HG03103 (cell line): ENCODE data around the gene SMCO2.

Source experiments
- ATAC-seq: cut with Tn5 transposase; IDR thresholded peaks from one replicate; pipeline ENCODE4 v1.9.1; 2021; ENCODE audit warnings: low read depth; ENCODE audit not compliant: unreplicated experiment

The SMCO2 gene

GRCh38 chr12:27497446-27497845 lies 50.9 kb downstream of the SMCO2 start:
- ATAC-seq, result no peak

GRCh38 chr12:27498149-27498548 lies 51.6 kb downstream of the SMCO2 start:
- ATAC-seq, result no peak

DNA sequence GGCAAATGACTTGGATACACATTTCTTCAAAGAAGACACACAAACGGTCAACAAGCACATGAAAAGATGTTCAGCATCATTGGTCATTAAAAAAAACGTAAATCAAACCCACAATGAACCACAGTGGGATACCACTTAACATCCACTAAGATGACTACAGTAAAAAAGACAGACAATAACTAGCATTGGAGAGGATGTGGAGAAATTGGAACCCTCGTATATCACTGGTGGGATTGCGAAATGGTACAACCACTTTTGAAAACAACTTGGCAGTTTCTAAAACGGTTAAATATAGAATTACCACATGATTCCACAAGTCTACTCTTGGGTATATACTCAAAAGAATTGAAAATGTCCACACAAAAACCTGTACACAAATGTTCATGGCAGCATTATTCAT lies 52.2 kb downstream of the SMCO2 start:
- no peak for ATAC-seq

- ATAC-seq, result no peak
Measured at GRCh38 chr12:27499377-27499776, 52.8 kb downstream of the SMCO2 start.

- ATAC-seq, result no peak
Measured at GRCh38 chr12:27500546-27500945, 54.0 kb downstream of the SMCO2 start.

DNA sequence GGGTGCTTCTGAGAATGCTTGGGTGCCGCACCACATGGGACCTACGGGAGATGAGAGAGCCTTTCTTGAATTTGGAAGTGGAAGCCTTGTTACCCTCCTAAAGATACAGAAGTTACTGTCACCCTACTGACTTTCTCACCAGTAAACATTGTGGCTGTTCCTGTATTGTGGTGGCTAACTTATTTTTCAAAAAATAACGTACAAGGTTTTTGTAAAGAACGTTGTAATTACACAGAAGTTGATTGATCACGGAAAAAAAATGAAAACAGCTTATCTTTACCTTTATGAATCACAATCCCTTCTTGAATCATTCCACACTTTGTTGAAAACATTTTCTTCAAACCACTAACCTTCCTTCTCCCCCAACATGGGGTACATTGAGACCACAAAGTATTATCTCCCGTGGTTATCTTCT lies 55.5 kb downstream of the SMCO2 start:
- no peak for ATAC-seq

DNA sequence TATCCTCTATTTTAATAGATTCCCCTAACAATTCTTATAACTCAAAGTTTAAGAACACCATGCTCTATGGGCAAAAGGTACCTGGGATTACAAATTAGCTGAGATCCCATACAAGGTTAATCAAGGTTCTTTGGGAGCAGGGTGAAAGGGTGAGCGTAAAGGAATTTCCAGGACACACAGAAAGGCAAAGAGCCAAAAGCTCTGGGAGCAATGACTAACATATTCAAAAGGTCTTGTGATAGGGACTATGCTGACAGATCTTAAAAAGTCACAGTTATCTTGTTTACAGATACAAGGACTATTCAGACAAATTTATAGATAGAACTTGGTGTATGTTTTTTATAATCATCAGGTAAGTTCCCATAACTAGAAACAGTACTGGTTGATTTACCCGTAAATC lies 58.0 kb downstream of the SMCO2 start:
- no peak for ATAC-seq

DNA sequence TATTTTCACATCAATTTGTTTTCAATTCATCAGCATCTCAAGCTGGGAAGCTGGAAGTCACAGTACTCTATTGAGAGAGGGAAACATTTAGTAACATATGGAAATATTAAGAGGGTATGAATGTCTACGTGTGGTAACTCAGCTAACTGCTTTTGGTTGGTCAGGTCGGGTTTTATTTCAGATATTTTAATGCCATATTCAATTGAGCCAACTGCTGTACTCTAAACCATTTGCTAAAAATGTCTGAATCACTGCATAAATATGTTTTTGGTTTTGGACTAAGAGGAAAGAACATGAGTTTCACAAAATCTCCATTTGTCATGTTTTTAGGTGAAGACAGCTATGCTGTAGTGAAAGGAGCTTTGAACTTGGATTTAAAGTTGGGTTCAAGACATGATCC lies 58.6 kb downstream of the SMCO2 start:
- no peak for ATAC-seq

- no peak for ATAC-seq
Measured at GRCh38 chr12:27505761-27506160, 59.2 kb downstream of the SMCO2 start.

DNA sequence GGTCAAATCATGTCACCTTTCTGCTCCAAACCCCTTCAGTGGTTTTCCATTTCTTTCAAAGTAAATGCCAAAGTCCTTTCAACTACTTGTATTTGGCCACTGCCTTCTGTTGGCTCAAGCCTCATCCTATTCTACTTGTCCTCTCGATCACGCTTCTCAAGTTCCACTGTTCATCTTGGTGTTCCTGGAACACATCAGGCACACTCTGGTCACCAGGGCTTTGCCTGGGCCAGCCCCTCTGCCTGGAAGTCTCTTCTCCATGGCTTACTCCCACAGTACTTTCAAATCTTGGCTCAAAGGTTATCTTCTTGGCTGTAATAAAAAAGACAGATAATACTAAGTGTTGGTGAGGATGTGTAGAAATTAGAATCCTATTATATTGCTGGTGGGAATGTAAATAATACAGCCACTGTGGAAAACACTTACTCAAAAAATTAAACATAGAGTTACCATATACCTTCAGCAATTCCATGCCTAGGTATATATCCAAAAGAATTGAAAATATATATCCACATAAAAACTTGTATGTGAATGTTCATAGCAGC lies 60.2 kb downstream of the SMCO2 start:
- no peak for ATAC-seq

GRCh38 chr12:27508736-27509431 lies 62.3 kb downstream of the SMCO2 start:
- no peak for ATAC-seq

- no peak for ATAC-seq
Measured at GRCh38 chr12:27511031-27511722, 64.6 kb downstream of the SMCO2 start.

DNA sequence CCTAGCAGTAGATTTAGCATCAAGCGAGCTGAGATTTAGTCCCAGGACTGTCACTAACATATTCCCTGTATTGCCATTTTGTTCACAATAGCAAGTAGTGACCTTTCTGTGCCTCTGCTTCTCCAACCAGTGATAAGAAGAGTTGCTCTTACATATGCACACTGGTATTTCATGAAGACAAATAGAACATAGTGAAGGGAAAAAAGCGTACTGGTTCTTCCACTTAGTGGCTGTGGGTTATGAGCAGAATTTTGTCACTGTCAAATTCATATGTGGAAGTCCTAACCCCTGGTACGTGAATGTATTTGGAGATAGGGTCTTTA lies 65.1 kb downstream of the SMCO2 start:
- no peak for ATAC-seq

GRCh38 chr12:27513155-27513824 lies 66.8 kb downstream of the SMCO2 start:
- no peak for ATAC-seq

DNA sequence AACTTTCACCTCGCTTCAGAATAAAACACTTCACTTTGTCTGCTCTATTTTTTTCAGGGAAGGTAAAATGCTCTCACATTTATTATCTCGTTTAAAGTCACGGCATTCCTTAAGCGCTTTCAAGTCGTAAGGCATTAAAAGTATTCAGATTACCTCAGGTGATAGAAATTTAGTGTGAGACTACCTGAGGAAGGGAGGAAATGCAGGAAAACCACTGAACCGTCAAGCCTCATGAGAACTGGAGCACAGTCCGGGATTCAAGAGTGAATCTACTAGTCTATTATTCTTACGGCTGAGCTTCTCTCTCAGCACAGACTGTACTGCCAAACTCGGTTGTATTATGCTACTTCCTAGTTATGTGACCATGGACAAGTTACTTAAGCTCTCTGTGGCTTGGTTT lies 69.1 kb downstream of the SMCO2 start:
- ATAC-seq, result no peak

DNA sequence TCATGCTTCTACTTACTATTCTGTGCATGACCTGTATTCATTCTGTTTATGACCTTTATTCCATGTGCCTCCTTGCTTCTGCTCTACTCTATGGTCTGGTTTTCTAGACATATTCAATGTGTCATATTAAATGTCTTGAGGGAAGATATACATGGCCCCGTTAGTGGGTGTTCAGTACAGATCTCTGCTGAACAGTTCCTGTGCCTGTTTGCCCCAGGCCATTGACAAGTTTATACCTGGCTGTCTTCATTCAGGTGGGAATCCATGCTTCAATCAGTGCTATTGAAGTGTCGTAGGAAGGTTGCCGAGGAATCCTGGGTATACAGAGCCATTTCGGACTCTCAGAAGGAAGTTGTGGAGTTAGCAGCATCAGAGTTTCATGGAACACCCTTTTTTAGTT lies 70.1 kb downstream of the SMCO2 start:
- no peak for ATAC-seq

- ATAC-seq, result no peak
Measured at GRCh38 chr12:27517546-27517945, 71.0 kb downstream of the SMCO2 start.

DNA sequence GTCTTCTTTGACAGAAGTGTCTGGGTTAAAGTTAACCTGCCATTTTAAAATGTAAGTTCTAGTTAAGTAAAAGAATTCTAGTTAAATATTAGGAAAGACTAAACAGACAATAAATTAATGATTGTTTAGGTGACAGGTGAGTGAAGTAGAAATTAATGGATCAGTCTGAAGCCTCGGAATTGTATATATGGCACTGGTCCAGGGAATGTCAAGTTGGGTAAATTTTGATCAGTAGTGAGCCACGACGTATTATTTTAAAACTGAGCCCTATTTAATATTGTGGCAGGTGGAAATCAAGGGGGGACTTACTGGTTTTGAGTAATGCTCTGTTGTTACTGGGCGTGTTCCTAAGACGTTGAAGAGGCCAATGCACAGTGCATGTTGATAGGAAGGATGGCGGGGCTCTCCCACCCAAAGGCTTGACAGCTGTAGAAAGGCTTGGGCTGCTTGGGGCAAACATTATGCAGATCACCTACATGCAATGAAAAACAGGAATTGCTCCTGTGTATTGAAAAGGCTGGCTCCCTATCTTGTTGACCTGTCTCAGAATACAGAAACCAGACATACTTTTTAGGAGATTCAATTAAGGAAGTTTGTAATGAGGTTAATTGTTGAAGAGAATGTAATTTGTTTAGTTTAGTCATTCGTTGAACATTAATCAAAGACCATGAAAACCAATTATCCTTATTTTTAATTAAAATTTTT lies 71.6 kb downstream of the SMCO2 start:
- no peak for ATAC-seq

GRCh38 chr12:27521066-27521465 lies 74.5 kb downstream of the SMCO2 start:
- ATAC-seq, result no peak

GRCh38 chr12:27521981-27522380 lies 75.4 kb downstream of the SMCO2 start:
- no peak for ATAC-seq

GRCh38 chr12:27523305-27523641 lies 76.7 kb downstream of the SMCO2 start:
- peak; percentile 4 for ATAC-seq
